Keratinocyte (primary cell): Measurements from ENCODE around the gene MOB1B. TPM values are rescaled to one million over a fixed set of nuclear protein-coding genes. Genes with fewer than 3 reads are reported as not detected.

Source experiments
- DNase-seq: peaks from one replicate; pipeline ENCODE4 v3.0.0-alpha.2; 2011; ENCODE audit warnings: low read depth, missing footprints, low spot score
- FAIRE-seq: peaks from 2 replicates; lab custom pipeline; 2011; peaks lifted over from hg19 to GRCh38; lab: Jason Lieb, UNC
- H2AFZ ChIP-seq: 2 replicates; pipeline ENCODE4 v1.6.0; 2012; ENCODE audit warnings: low read length, control low read depth, inconsistent platforms; ENCODE audit not compliant: control insufficient read depth
- H3K27ac ChIP-seq: 2 replicates; pipeline ENCODE4 v1.5.1; 2011; ENCODE audit warnings: low read length; ENCODE audit not compliant: control insufficient read depth, insufficient read depth
- H3K27me3 ChIP-seq: 3 replicates; pipeline ENCODE4 v1.6.0; 2011; ENCODE audit warnings: low read length; ENCODE audit not compliant: control insufficient read depth, insufficient read depth; ENCODE audit errors: extremely low read depth
- H3K36me3 ChIP-seq, 2 experiments: 2 replicates in 1 of 2; 3 replicates in 1 of 2; pipeline ENCODE4 v1.5.1; 2011; ENCODE audit warnings: low read length in 2 of 2, mild to moderate bottlenecking in 1 of 2; ENCODE audit not compliant: control insufficient read depth in 2 of 2, insufficient read depth in 2 of 2; ENCODE audit errors: extremely low read depth in 1 of 2
- H3K4me1 ChIP-seq: 3 replicates; pipeline ENCODE4 v1.5.1; 2011; ENCODE audit warnings: low read length; ENCODE audit not compliant: control insufficient read depth, insufficient read depth; ENCODE audit errors: extremely low read depth
- H3K4me2 ChIP-seq: 3 replicates; pipeline ENCODE4 v1.6.0; 2011; ENCODE audit warnings: low read depth, low read length; ENCODE audit not compliant: control insufficient read depth, insufficient read depth; ENCODE audit errors: extremely low read depth
- H3K4me3 ChIP-seq, 3 experiments: fragments of 200-600 bp in 1 of 3; sonication (generic) in 1 of 3; 2 replicates in 2 of 3; 3 replicates in 1 of 3; pipeline ENCODE4 v1.5.1; 2011 to 2016; ENCODE audit warnings: low read length in 3 of 3, mild to moderate bottlenecking in 3 of 3, control low read depth in 2 of 3, inconsistent platforms in 1 of 3, low read depth in 1 of 3, mixed read lengths in 1 of 3, mixed run types in 1 of 3, moderate library complexity in 1 of 3; ENCODE audit not compliant: control insufficient read depth in 2 of 3, insufficient read depth in 2 of 3; ENCODE audit errors: extremely low read depth in 1 of 3
- H3K79me2 ChIP-seq: 2 replicates; pipeline ENCODE4 v1.6.0; 2012; ENCODE audit warnings: low read length; ENCODE audit not compliant: control insufficient read depth, insufficient read depth
- H3K9ac ChIP-seq: 3 replicates; pipeline ENCODE4 v1.6.0; 2011; ENCODE audit warnings: low read length; ENCODE audit not compliant: control insufficient read depth, insufficient read depth; ENCODE audit errors: extremely low read depth
- H3K9me1 ChIP-seq: 3 replicates; pipeline ENCODE4 v1.6.0; 2011; ENCODE audit warnings: low read length; ENCODE audit not compliant: control insufficient read depth, insufficient read depth; ENCODE audit errors: extremely low read depth
- H3K9me3 ChIP-seq: 2 replicates; pipeline ENCODE4 v1.5.1; 2012; ENCODE audit warnings: low read depth, low read length; ENCODE audit not compliant: control insufficient read depth
- H4K20me1 ChIP-seq: 3 replicates; pipeline ENCODE4 v1.6.0; 2011; ENCODE audit warnings: low read length; ENCODE audit not compliant: control insufficient read depth, insufficient read depth; ENCODE audit errors: extremely low read depth
- EZH2 ChIP-seq: IDR thresholded peaks from one replicate; pipeline ENCODE4 v1.6.1; 2012; ENCODE audit warnings: inconsistent platforms, mild to moderate bottlenecking, low read length, moderate library complexity
- dilution Hi-C: fragments of 300-500 bp; cut with MboI; formaldehyde crosslinking; loops from one replicate; pipeline ENCODE4 v1.7.0; 2020; ENCODE audit warnings: low sequenced_read_pairs; ENCODE audit not compliant: extremely low pct_ligation_motif_present
- polyA plus RNA-seq, 5 experiments: library from polyadenylated mRNA; depleted of rRNA in 3 of 5; stranded (reverse) in 3 of 5; stranded (forward) in 1 of 5; unstranded in 1 of 5; fragments of >200 nt; gene quantifications; 1 replicate in 1 of 5; 2 replicates in 3 of 5; 3 replicates in 1 of 5; pipeline versions ENCODE4 v1.2.1 to v1.2.3, GENCODE V29; 2011 to 2012; ENCODE audit warnings: missing spikeins in 2 of 5, low read depth in 1 of 5, low replicate concordance in 1 of 5
- TF ChIP-seq, protein P1 (sequence below), 3 experiments: IDR thresholded peaks in 1 of 3; conservative IDR thresholded peaks in 1 of 3; optimal IDR thresholded peaks in 1 of 3; 2 replicates in 2 of 3; 3 replicates in 1 of 3; pipeline versions ENCODE3 to v1.5.1; 2011; ENCODE audit warnings: low read length in 3 of 3, mild to moderate bottlenecking in 3 of 3, moderate library complexity in 2 of 3, control low read depth in 1 of 3, inconsistent platforms in 1 of 3; ENCODE audit not compliant: insufficient read depth in 2 of 3; ENCODE audit errors: extremely low read depth in 1 of 3

The MOB1B gene
- polyA plus RNA-seq, 1 donor (not counting 4 experiments of a cell fraction or from before 2014, with no cell fraction given), result 15.6 TPM

DNA sequence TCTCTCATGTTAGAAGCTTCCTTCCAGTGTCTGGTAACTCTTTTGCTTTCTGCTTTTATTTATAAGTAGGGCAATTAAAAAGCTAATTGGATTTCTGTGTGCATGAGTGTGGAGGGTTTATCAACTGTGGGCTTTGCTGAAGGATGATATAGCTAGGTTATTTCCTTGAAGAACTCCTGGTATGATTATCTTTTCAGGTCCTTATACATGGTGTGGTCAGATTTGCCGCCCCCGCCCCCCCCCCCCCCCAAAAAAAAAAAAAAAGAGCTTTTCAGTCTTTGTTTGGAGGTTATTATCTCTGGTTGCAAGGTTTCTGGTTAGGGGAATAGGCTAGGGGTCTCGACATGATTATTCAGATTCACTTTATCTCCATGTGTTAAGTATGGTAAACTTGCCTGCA, 35.9 kb downstream of the MOB1B start:
- peaks cover 47% of the 10 kb centered on the region for H3K79me2 ChIP-seq
- no peaks in the 10 kb centered on the region for H3K9me3 ChIP-seq
- H3K9ac ChIP-seq, result no peak overlapping the region
- no peaks in the 10 kb centered on the region for H3K9me1 ChIP-seq
- no peak overlapping the region for H2AFZ ChIP-seq
- no peaks in the 10 kb centered on the region for H3K36me3 ChIP-seq
- dilution Hi-C loops, result no loop called here
- H3K27me3 ChIP-seq, result no peaks in the 10 kb centered on the region
- H3K4me2 ChIP-seq, result no peak overlapping the region
- H3K4me3 ChIP-seq, result no peak overlapping the region
- H4K20me1 ChIP-seq, result no peaks in the 10 kb centered on the region
- FAIRE-seq (no peak), DNase-seq (no peak)
- H3K27ac ChIP-seq, result no peak overlapping the region
- no peaks in the 10 kb centered on the region for H3K4me1 ChIP-seq
- no peak for TF ChIP-seq EZH2
- TF ChIP-seq, protein P1, sequence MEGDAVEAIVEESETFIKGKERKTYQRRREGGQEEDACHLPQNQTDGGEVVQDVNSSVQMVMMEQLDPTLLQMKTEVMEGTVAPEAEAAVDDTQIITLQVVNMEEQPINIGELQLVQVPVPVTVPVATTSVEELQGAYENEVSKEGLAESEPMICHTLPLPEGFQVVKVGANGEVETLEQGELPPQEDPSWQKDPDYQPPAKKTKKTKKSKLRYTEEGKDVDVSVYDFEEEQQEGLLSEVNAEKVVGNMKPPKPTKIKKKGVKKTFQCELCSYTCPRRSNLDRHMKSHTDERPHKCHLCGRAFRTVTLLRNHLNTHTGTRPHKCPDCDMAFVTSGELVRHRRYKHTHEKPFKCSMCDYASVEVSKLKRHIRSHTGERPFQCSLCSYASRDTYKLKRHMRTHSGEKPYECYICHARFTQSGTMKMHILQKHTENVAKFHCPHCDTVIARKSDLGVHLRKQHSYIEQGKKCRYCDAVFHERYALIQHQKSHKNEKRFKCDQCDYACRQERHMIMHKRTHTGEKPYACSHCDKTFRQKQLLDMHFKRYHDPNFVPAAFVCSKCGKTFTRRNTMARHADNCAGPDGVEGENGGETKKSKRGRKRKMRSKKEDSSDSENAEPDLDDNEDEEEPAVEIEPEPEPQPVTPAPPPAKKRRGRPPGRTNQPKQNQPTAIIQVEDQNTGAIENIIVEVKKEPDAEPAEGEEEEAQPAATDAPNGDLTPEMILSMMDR (optimal IDR thresholded peaks at IDR 0.05 in 1 of 3, IDR thresholded peaks at IDR 0.05 in 1 of 3, conservative IDR thresholded peaks at IDR 0.05 in 1 of 3; ENCODE audit: extremely low read depth in 1 of 3, insufficient read depth in 2 of 3, low read length in 3 of 3), result no peak

- Histone ChIP-seq H2AFZ (no peak overlapping the region), H3K27me3 (no peaks in the 10 kb centered on the region), H3K27ac (no peak overlapping the region), H3K9me1 (no peaks in the 10 kb centered on the region), H3K4me2 (no peak overlapping the region), H3K4me3 (no peak overlapping the region), H3K9ac (no peak overlapping the region), H4K20me1 (no peaks in the 10 kb centered on the region), H3K9me3 (no peaks in the 10 kb centered on the region), H3K4me1 (no peaks in the 10 kb centered on the region), H3K36me3 (no peaks in the 10 kb centered on the region), H3K79me2 (peaks cover 48% of the 10 kb centered on the region)
- no peak for DNase-seq
- dilution Hi-C loops, result no loop called here
- TF ChIP-seq, protein P1 (optimal IDR thresholded peaks at IDR 0.05 in 1 of 3, IDR thresholded peaks at IDR 0.05 in 1 of 3, conservative IDR thresholded peaks at IDR 0.05 in 1 of 3; ENCODE audit: extremely low read depth in 1 of 3, insufficient read depth in 2 of 3, low read length in 3 of 3), result no peak
- no peak for TF ChIP-seq EZH2
- FAIRE-seq, result no peak
Observed at GRCh38 chr4:70940134-70940533, 38.0 kb downstream of the MOB1B start.
